SU-DHL-6 (cell line): ENCODE data around the gene NELL1.

Source experiments
- H2AFZ ChIP-seq: fragments of 200-600 bp; sonication (generic); 2 replicates; pipeline ENCODE4 v1.6.1; 2014; ENCODE audit warnings: low read depth, mild to moderate bottlenecking, moderate library complexity, mixed read lengths, antibody characterized with exemption, low read length; ENCODE audit not compliant: severe bottlenecking
- H3F3A ChIP-seq: fragments of 200-600 bp; shearing (Covaris generic); 2 replicates; pipeline ENCODE4 v1.6.0; 2016; ENCODE audit warnings: antibody characterized with exemption, mild to moderate bottlenecking; ENCODE audit not compliant: insufficient read depth
- H3K27ac ChIP-seq: fragments of 200-600 bp; sonication (generic); 2 replicates; pipeline ENCODE4 v1.5.1; 2016; ENCODE audit warnings: low read depth, mild to moderate bottlenecking, low read length, moderate library complexity, mixed read lengths
- H3K27me3 ChIP-seq: fragments of 200-600 bp; sonication (generic), shearing (Covaris generic); 2 replicates; pipeline ENCODE4 v1.6.0; 2014; ENCODE audit warnings: mild to moderate bottlenecking, low read length
- H3K36me3 ChIP-seq: fragments of 200-600 bp; sonication (generic); 2 replicates; pipeline ENCODE4 v1.6.1; 2014; ENCODE audit warnings: mild to moderate bottlenecking, low read length, mixed read lengths
- H3K4me2 ChIP-seq: fragments of 300-600, 200-600 bp; shearing (Covaris generic), sonication (generic); 2 replicates; pipeline ENCODE4 v1.6.0; 2014; ENCODE audit warnings: low read length, low read depth, mild to moderate bottlenecking; ENCODE audit not compliant: poor library complexity, severe bottlenecking
- H3K4me3 ChIP-seq: fragments of 200-600 bp; sonication (generic); 2 replicates; pipeline ENCODE4 v1.5.1; 2014; ENCODE audit warnings: antibody characterized with exemption, low read length, mild to moderate bottlenecking, mixed read lengths; ENCODE audit not compliant: insufficient read depth, poor library complexity, severe bottlenecking
- H3K79me2 ChIP-seq: fragments of 200-600 bp; sonication (generic); 2 replicates; pipeline ENCODE4 v1.6.1; 2014; ENCODE audit warnings: mild to moderate bottlenecking, low read length, moderate library complexity; ENCODE audit not compliant: insufficient read depth
- H3K9ac ChIP-seq: fragments of 200-600 bp; sonication (generic); 2 replicates; pipeline ENCODE4 v1.7.0; 2014; ENCODE audit warnings: mild to moderate bottlenecking, low read length
- H3K9me2 ChIP-seq: fragments of 200-600 bp; sonication (generic); replicated peaks from 2 replicates; pipeline ENCODE4 v1.6.1; 2014; ENCODE audit warnings: low read length; ENCODE audit not compliant: insufficient read depth
- H3K9me3 ChIP-seq: fragments of 200-600 bp; sonication (generic); 2 replicates; pipeline ENCODE4 v1.6.1; 2014; ENCODE audit warnings: low read length, mixed read lengths; ENCODE audit not compliant: insufficient read depth
- H4K20me1 ChIP-seq: fragments of 200-600 bp; sonication (generic); 2 replicates; pipeline ENCODE4 v1.6.1; 2014; ENCODE audit warnings: low read depth, mild to moderate bottlenecking, antibody characterized with exemption, low read length, moderate library complexity, mixed read lengths
- EZH2phosphoT487 ChIP-seq: fragments of 200-600 bp; sonication (generic), shearing (Covaris generic); conservative IDR thresholded peaks from 2 replicates; pipeline ENCODE4 v1.6.1; 2018; ENCODE audit warnings: mild to moderate bottlenecking, antibody characterized with exemption, low read length, moderate library complexity, mixed read lengths
- TF ChIP-seq, protein P1 (sequence below): fragments of 200-600 bp; sonication (generic); IDR thresholded peaks from one replicate; pipeline ENCODE4 v1.5.1; 2017; ENCODE audit warnings: antibody characterized with exemption, mild to moderate bottlenecking, low read length, moderate library complexity; ENCODE audit not compliant: insufficient read depth, poor library complexity, severe bottlenecking

Gene NELL1

DNA sequence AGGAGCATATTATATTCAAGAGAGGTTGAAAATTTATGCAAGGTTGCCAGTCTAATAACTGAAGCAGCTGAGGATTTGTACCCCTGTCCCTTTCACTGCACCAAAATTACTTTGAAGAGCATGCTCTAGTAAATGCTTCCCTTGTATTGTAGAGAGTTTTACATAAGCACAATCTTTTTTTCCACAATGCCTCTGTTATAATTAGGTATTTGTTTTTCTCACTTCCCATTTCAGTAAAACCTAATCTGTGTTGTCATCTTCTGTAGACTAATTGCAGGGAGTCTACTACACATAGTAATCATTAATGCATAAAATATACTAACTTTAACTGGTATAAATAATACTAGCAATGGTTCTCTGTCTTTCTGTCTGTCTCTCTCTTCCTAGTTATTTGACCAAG is 805.1 kb downstream of the NELL1 start:
- H3K36me3 ChIP-seq: no peaks in the 10 kb centered on the region
- H3K27ac ChIP-seq: no peak overlapping the region
- no peaks in the 10 kb centered on the region for H4K20me1 ChIP-seq
- H3K9me2 ChIP-seq: no peaks in the 10 kb centered on the region
- no peak for TF ChIP-seq EZH2phosphoT487
- TF ChIP-seq, protein P1, sequence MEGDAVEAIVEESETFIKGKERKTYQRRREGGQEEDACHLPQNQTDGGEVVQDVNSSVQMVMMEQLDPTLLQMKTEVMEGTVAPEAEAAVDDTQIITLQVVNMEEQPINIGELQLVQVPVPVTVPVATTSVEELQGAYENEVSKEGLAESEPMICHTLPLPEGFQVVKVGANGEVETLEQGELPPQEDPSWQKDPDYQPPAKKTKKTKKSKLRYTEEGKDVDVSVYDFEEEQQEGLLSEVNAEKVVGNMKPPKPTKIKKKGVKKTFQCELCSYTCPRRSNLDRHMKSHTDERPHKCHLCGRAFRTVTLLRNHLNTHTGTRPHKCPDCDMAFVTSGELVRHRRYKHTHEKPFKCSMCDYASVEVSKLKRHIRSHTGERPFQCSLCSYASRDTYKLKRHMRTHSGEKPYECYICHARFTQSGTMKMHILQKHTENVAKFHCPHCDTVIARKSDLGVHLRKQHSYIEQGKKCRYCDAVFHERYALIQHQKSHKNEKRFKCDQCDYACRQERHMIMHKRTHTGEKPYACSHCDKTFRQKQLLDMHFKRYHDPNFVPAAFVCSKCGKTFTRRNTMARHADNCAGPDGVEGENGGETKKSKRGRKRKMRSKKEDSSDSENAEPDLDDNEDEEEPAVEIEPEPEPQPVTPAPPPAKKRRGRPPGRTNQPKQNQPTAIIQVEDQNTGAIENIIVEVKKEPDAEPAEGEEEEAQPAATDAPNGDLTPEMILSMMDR: no peak
- H3K4me2 ChIP-seq: no peak overlapping the region
- H3K9ac ChIP-seq: no peak overlapping the region
- no peaks in the 10 kb centered on the region for H3K9me3 ChIP-seq
- H3K79me2 ChIP-seq: no peaks in the 10 kb centered on the region
- no peaks in the 10 kb centered on the region for H3F3A ChIP-seq
- no peak overlapping the region for H3K4me3 ChIP-seq
- no peaks in the 10 kb centered on the region for H3K27me3 ChIP-seq
- H2AFZ ChIP-seq: no peak overlapping the region

DNA sequence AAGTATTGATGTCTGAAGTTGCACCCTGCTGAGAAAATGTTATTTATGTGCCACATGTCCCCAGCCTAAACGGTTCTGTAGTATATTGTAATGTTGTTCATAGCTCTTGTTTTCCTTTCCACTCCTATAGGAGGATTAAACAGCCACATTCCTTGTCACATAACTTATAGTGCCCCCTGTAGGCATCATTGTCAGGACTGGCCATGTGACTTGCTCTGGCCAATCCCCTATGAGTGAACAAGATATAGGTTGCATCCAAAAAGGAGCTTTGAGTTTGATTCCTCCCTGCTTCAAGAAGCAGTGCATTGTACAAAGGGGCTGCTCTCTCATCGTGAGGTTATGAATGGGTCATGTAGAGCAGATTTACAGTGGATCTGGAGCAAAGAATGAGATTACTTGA is 805.9 kb downstream of the NELL1 start:
- no peak overlapping the region for H3K4me3 ChIP-seq
- H3F3A ChIP-seq: no peaks in the 10 kb centered on the region

DNA sequence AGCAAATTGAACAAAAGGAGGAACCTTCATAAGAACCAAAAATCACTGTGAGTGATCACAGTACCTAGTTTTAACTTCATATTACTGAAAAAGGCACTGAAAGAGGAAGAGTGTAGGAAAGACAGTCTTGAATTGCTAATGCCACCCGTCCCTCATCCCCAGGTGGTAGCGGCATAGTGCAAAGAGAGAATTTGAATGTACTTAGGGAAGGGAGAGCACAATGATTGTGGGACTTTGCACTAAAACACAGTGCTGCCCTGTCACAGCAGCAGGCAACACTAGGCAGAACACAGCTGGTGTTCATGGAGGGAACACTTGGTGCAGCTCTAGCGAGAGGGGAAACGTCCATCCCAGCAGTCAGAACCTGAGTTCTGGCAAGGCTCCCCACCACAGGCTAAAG is 807.2 kb downstream of the NELL1 start:
- no peaks in the 10 kb centered on the region for H3K9me2 ChIP-seq
- H2AFZ ChIP-seq: no peak overlapping the region
- no peaks in the 10 kb centered on the region for H3F3A ChIP-seq
- no peaks in the 10 kb centered on the region for H3K9me3 ChIP-seq
- H3K4me2 ChIP-seq: no peak overlapping the region
- H3K36me3 ChIP-seq: no peaks in the 10 kb centered on the region
- no peak overlapping the region for H3K4me3 ChIP-seq
- no peaks in the 10 kb centered on the region for H3K79me2 ChIP-seq
- no peaks in the 10 kb centered on the region for H3K27me3 ChIP-seq
- no peaks in the 10 kb centered on the region for H4K20me1 ChIP-seq
- H3K27ac ChIP-seq: no peak overlapping the region
- H3K9ac ChIP-seq: no peak overlapping the region
- TF ChIP-seq, protein P1: no peak
- TF ChIP-seq EZH2phosphoT487: no peak

More for the DNA sequence above, 805.9 kb downstream of the NELL1 start:
- Histone ChIP-seq H2AFZ (no peak overlapping the region), H3K27me3 (no peaks in the 10 kb centered on the region), H3K9me3 (no peaks in the 10 kb centered on the region), H3K9ac (no peak overlapping the region), H3K4me2 (no peak overlapping the region), H3K36me3 (no peaks in the 10 kb centered on the region), H3K9me2 (no peaks in the 10 kb centered on the region), H3K27ac (no peak overlapping the region), H3K79me2 (no peaks in the 10 kb centered on the region), H4K20me1 (no peaks in the 10 kb centered on the region)
- TF ChIP-seq, protein P1: no peak
- no peak for TF ChIP-seq EZH2phosphoT487

DNA sequence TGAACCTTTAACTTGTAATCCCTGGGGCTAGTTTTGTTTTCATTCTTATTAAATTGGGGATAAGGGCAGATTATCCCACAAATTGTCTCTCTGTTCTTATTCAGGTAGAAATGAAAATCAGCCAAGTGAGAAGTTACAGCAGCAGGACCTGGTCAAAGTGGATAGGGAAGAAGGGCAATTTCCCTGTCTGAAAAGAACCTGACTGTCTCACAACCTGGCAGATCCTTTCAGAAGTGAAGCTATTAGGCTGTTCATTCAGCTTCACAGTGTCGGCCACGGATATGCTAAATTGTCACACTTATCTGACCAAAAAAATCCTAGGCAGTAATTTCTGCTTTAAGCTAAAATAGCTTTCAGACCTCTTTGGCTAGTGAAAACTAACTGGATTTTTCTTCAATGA is 810.9 kb downstream of the NELL1 start:
- TF ChIP-seq, protein P1: no peak
- no peak for TF ChIP-seq EZH2phosphoT487
- no peak overlapping the region for H3K4me2 ChIP-seq
- no peaks in the 10 kb centered on the region for H3F3A ChIP-seq
- H4K20me1 ChIP-seq: no peaks in the 10 kb centered on the region
- H3K27me3 ChIP-seq: no peaks in the 10 kb centered on the region
- H3K79me2 ChIP-seq: no peaks in the 10 kb centered on the region
- no peak overlapping the region for H3K4me3 ChIP-seq
- no peaks in the 10 kb centered on the region for H3K9me2 ChIP-seq
- no peak overlapping the region for H3K9ac ChIP-seq
- no peaks in the 10 kb centered on the region for H3K9me3 ChIP-seq
- H3K27ac ChIP-seq: no peak overlapping the region
- H3K36me3 ChIP-seq: no peaks in the 10 kb centered on the region
- H2AFZ ChIP-seq: no peak overlapping the region
